Suppressor macrophage treated with lipopolysaccharide for 1 hour (primary cell): ENCODE data around the gene CAPZB.
A peak's percentile ranks its signal among the peaks of the same experiment; 100 is the strongest.

Experiments used
- DNase-seq, 3 donors: peaks; one replicate each; pipeline ENCODE4 v3.0.0-alpha.2; 2020 to 2022

The CAPZB gene

GRCh38 chr1:19363536-19364152 is 121.7 kb downstream of the CAPZB start:
- DNase-seq: no peak

GRCh38 chr1:19361611-19362147 is 123.7 kb downstream of the CAPZB start:
- no peak for DNase-seq

GRCh38 chr1:19360843-19361610 is 124.3 kb downstream of the CAPZB start:
- no peak for DNase-seq

- no peak for DNase-seq
Observed at GRCh38 chr1:19360432-19360831, 124.9 kb downstream of the CAPZB start.

GRCh38 chr1:19360016-19360415 is 125.3 kb downstream of the CAPZB start:
- no peak for DNase-seq

GRCh38 chr1:19359357-19359756 is 126.0 kb downstream of the CAPZB start:
- no peak for DNase-seq

- no peak for DNase-seq
Observed at GRCh38 chr1:19358710-19359109, 126.6 kb downstream of the CAPZB start.

- DNase-seq: no peak
Observed at GRCh38 chr1:19357299-19357986, 127.9 kb downstream of the CAPZB start.

- DNase-seq: no peak
Observed at GRCh38 chr1:19356266-19356665, 129.1 kb downstream of the CAPZB start.

GRCh38 chr1:19354531-19354981 is 130.8 kb downstream of the CAPZB start:
- no peak for DNase-seq

- no peak for DNase-seq
Observed at GRCh38 chr1:19353596-19353995, 131.7 kb downstream of the CAPZB start.

GRCh38 chr1:19352839-19353238 is 132.5 kb downstream of the CAPZB start:
- DNase-seq: no peak

- DNase-seq: no peak
Observed at GRCh38 chr1:19351873-19352272, 133.5 kb downstream of the CAPZB start.

GRCh38 chr1:19350566-19350965 is 134.8 kb downstream of the CAPZB start:
- DNase-seq: no peak

GRCh38 chr1:19349999-19350398 is 135.3 kb downstream of the CAPZB start:
- DNase-seq: no peak

- no peak for DNase-seq
Observed at GRCh38 chr1:19348441-19349198, 136.7 kb downstream of the CAPZB start.

- peak in 1 of 3 donors; percentile 18 for DNase-seq
Observed at GRCh38 chr1:19347533-19348172, 137.7 kb downstream of the CAPZB start.

GRCh38 chr1:19346026-19346425 is 139.3 kb downstream of the CAPZB start:
- peak; percentile 30 to 69 (median 53) for DNase-seq

GRCh38 chr1:19345391-19345790 is 139.9 kb downstream of the CAPZB start:
- no peak for DNase-seq

GRCh38 chr1:19344831-19345230 is 140.5 kb downstream of the CAPZB start:
- DNase-seq: no peak

GRCh38 chr1:19344372-19344810 is 140.9 kb downstream of the CAPZB start:
- DNase-seq: peak; percentile 31 to 64 (median 32)
